K562 (cell line): ENCODE data around the gene SENP8. TPM values are rescaled to one million over a fixed set of nuclear protein-coding genes. Genes with fewer than 3 reads are reported as not detected.
A peak's percentile ranks its signal among the peaks of the same experiment; 100 is the strongest.

Source experiments
- ARID4B ChIP-seq: sonication (generic); formaldehyde crosslinking; IDR thresholded peaks from 2 replicates; pipeline ENCODE4 v1.8.0; 2022; ENCODE audit warnings: mild to moderate bottlenecking, missing genetic modification reagents
- CREB1 ChIP-seq, 2 experiments: sonication (generic) in 1 of 2; formaldehyde crosslinking in 1 of 2; IDR thresholded peaks; 2 replicates each; pipeline versions ENCODE4 v1.6.1 to v1.8.0; 2012 to 2022; ENCODE audit warnings: inconsistent platforms in 1 of 2, mild to moderate bottlenecking in 1 of 2, missing genetic modification reagents in 1 of 2, moderate library complexity in 1 of 2
- DIDO1 ChIP-seq: fragments of 450-650 bp; IDR thresholded peaks from 2 replicates; pipeline ENCODE4 v1.6.1; 2016; ENCODE audit warnings: low read depth, missing biosample characterization, missing genetic modification characterization
- ESRRA ChIP-seq: fragments of 450-650 bp; IDR thresholded peaks from 2 replicates; pipeline ENCODE4 v1.6.1; 2014; ENCODE audit warnings: low read depth, mild to moderate bottlenecking, moderate library complexity, borderline replicate concordance
- EWSR1 ChIP-seq: fragments of 450-650 bp; IDR thresholded peaks from 2 replicates; pipeline ENCODE4 v1.6.1; 2018; ENCODE audit warnings: borderline replicate concordance, mild to moderate bottlenecking, low read depth, moderate library complexity; ENCODE audit not compliant: partially characterized antibody
- HOMEZ ChIP-seq: fragments of 250-450 bp; sonication (Bioruptor Pico); IDR thresholded peaks from 2 replicates; pipeline ENCODE4 v1.4.0; 2020; ENCODE audit warnings: mild to moderate bottlenecking, moderate library complexity
- MAZ ChIP-seq, 2 experiments: fragments of 450-650 bp in 1 of 2; sonication (generic) in 1 of 2; formaldehyde crosslinking; IDR thresholded peaks in 1 of 2; conservative IDR thresholded peaks in 1 of 2; 2 replicates each; pipeline versions ENCODE4 v1.4.0 to v1.5.0; 2020; ENCODE audit warnings: mild to moderate bottlenecking in 1 of 2, missing genetic modification reagents in 1 of 2
- MTA1 ChIP-seq: fragments of 450-650 bp; IDR thresholded peaks from 2 replicates; pipeline ENCODE4 v1.6.1; 2017; ENCODE audit warnings: borderline replicate concordance
- NCOA6 ChIP-seq: fragments of 450-650 bp; IDR thresholded peaks from 2 replicates; pipeline ENCODE4 v1.6.1; 2017; ENCODE audit warnings: mild to moderate bottlenecking
- NR3C1 ChIP-seq: sonication (generic); formaldehyde crosslinking; IDR thresholded peaks from 2 replicates; pipeline ENCODE4 v1.8.1; 2022; ENCODE audit warnings: missing genetic modification reagents
- POLR3A ChIP-seq: IDR thresholded peaks from 2 replicates; pipeline ENCODE4 v1.6.1; 2011; ENCODE audit warnings: borderline replicate concordance, mild to moderate bottlenecking, moderate library complexity; ENCODE audit not compliant: insufficient read length, insufficient read depth; ENCODE audit errors: extremely low read depth
- RAD51 ChIP-seq: fragments of 450-650 bp; IDR thresholded peaks from 2 replicates; pipeline ENCODE4 v1.7.1; 2016; ENCODE audit warnings: low read depth, mild to moderate bottlenecking, borderline replicate concordance
- TAF1 ChIP-seq: IDR thresholded peaks from 2 replicates; pipeline ENCODE4 v1.6.1; 2011; ENCODE audit warnings: mild to moderate bottlenecking, low read length, moderate library complexity; ENCODE audit not compliant: insufficient read depth, control insufficient read depth, severe bottlenecking; ENCODE audit errors: extremely low read depth
- ZC3H4 ChIP-seq: sonication (generic); formaldehyde crosslinking; IDR thresholded peaks from 2 replicates; pipeline ENCODE4 v1.9.0; 2021; ENCODE audit warnings: missing genetic modification reagents, borderline replicate concordance
- ZNF584 ChIP-seq: fragments of 200-800 bp; sonication (Bioruptor generic); IDR thresholded peaks from 2 replicates; pipeline ENCODE4 v1.6.1; 2016; ENCODE audit warnings: low read depth, mild to moderate bottlenecking, missing genetic modification characterization, missing compliant biosample characterization
- ZNF766 ChIP-seq: fragments of 200-800 bp; sonication (Bioruptor generic); conservative IDR thresholded peaks from 2 replicates; pipeline ENCODE4 v1.6.1; 2016; ENCODE audit warnings: missing genetic modification characterization, missing compliant biosample characterization
- ZSCAN29 ChIP-seq: fragments of 450-650 bp; IDR thresholded peaks from 2 replicates; pipeline ENCODE4 v1.6.1; 2017
- polyA plus RNA-seq, 8 experiments: library from polyadenylated mRNA; depleted of rRNA in 4 of 8; stranded (reverse) in 5 of 8; unstranded in 3 of 8; fragments of >200 nt; fragmentation: Nextera tagmentation in 2 of 8; fragmentation: Illumina TruSeq in 1 of 8; extraction: Ambion mirVana in 2 of 8; extraction: Trizol in 1 of 8; gene quantifications; 2 replicates each; pipeline versions ENCODE4 v1.2.1 to v1.2.3, GENCODE V29; 2011 to 2014; ENCODE audit warnings: inconsistent platforms in 1 of 8, missing spikeins in 1 of 8
- total RNA-seq, 7 experiments: library from RNA; depleted of rRNA in 6 of 7; stranded (reverse); fragments of >200 nt in 6 of 7; fragmentation: Illumina TruSeq in 2 of 7; extraction: Trizol in 2 of 7; gene quantifications; 2 replicates each; pipeline versions ENCODE4 v1.2.1 to v1.2.3, GENCODE V29; 2011 to 2021; ENCODE audit warnings: low replicate concordance in 1 of 7
- TF ChIP-seq, protein P1 (sequence below): fragments of 450-650 bp; formaldehyde crosslinking; IDR thresholded peaks from 2 replicates; pipeline ENCODE4 v1.4.0; 2020; ENCODE audit warnings: mild to moderate bottlenecking, moderate library complexity
- TF ChIP-seq, protein P2 (sequence below): fragments of 450-650 bp; formaldehyde crosslinking; IDR thresholded peaks from 2 replicates; pipeline ENCODE4 v1.4.0; 2022; ENCODE audit warnings: missing genetic modification characterization

The SENP8 gene
- total and polyA plus RNA-seq, 9 of the 15 experiments (the other 6 are each of a cell fraction or from before 2014, with no cell fraction given): 1.4 to 5.4 (median 2.4) TPM

GRCh38 chr15:72117486-72118016 is 652 bp upstream of the SENP8 start (continued):
- TF ChIP-seq MAZ (CRISPR knock-in tag; conservative IDR thresholded peaks at IDR 0.05 in 1 of 2, IDR thresholded peaks at IDR 0.05 in 1 of 2): peak in 1 of 2 experiments; percentile 63; a peak in 2 of 4 replicates
- no peak for TF ChIP-seq DIDO1 (tag)
- no peak for TF ChIP-seq EWSR1
- TF ChIP-seq ZNF584 (CRISPR knock-in tag): no peak
- peak; percentile 76 for TF ChIP-seq ARID4B (CRISPR knock-in tag)
- TF ChIP-seq CREB1 (IDR thresholded peaks at IDR 0.05): no peak
- TF ChIP-seq CREB1 (CRISPR knock-in tag; IDR thresholded peaks at IDR 0.05): peak; percentile 13; the same call in 1 of the 2 replicates
- TF ChIP-seq MTA1: no peak
- TF ChIP-seq RAD51: no peak
- TF ChIP-seq ZNF766 (CRISPR knock-in tag): no peak
- TF ChIP-seq POLR3A: no peak
- 0 out of 2 replicates have a peak, but pooled peaks have one; percentile 40 for TF ChIP-seq NR3C1 (CRISPR knock-in tag)
- no peak for TF ChIP-seq HOMEZ (CRISPR knock-in tag)
- no peak for TF ChIP-seq NCOA6
- TF ChIP-seq, protein P1, sequence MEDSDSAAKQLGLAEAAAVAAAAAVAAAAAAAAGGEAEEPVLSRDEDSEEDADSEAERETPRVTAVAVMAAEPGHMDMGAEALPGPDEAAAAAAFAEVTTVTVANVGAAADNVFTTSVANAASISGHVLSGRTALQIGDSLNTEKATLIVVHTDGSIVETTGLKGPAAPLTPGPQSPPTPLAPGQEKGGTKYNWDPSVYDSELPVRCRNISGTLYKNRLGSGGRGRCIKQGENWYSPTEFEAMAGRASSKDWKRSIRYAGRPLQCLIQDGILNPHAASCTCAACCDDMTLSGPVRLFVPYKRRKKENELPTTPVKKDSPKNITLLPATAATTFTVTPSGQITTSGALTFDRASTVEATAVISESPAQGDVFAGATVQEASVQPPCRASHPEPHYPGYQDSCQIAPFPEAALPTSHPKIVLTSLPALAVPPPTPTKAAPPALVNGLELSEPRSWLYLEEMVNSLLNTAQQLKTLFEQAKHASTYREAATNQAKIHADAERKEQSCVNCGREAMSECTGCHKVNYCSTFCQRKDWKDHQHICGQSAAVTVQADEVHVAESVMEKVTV (CRISPR knock-in tag): no peak
- TF ChIP-seq ZSCAN29: no peak
- TF ChIP-seq TAF1: no peak
- TF ChIP-seq, protein P2, sequence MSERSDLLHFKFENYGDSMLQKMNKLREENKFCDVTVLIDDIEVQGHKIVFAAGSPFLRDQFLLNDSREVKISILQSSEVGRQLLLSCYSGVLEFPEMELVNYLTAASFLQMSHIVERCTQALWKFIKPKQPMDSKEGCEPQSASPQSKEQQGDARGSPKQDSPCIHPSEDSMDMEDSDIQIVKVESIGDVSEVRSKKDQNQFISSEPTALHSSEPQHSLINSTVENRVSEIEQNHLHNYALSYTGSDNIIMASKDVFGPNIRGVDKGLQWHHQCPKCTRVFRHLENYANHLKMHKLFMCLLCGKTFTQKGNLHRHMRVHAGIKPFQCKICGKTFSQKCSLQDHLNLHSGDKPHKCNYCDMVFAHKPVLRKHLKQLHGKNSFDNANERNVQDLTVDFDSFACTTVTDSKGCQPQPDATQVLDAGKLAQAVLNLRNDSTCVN (CRISPR knock-in tag): no peak
- no peak for TF ChIP-seq ZC3H4 (CRISPR knock-in tag)
- TF ChIP-seq ESRRA: 0 out of 2 replicates have a peak, but pooled peaks have one; percentile 17
